HEK293 (cell line): ENCODE data around the gene PRCC.

Experiments used
- GLIS2 ChIP-seq: fragments of 450-650 bp; formaldehyde crosslinking; IDR thresholded peaks from 2 replicates; pipeline ENCODE4 v1.5.1; 2016; ENCODE audit warnings: missing biosample characterization, missing genetic modification characterization
- PRDM2 ChIP-seq: fragments of 450-650 bp; formaldehyde crosslinking; IDR thresholded peaks from 2 replicates; pipeline ENCODE4 v1.5.1; 2016; ENCODE audit warnings: missing biosample characterization, missing genetic modification characterization, borderline replicate concordance
- SALL2 ChIP-seq: fragments of 450-650 bp; formaldehyde crosslinking; IDR thresholded peaks from 2 replicates; pipeline ENCODE4 v1.5.0; 2017; ENCODE audit warnings: missing biosample characterization, mild to moderate bottlenecking, missing genetic modification characterization, borderline replicate concordance
- ZBTB11 ChIP-seq: fragments of 450-650 bp; formaldehyde crosslinking; conservative IDR thresholded peaks from 2 replicates; pipeline ENCODE4 v1.5.1; 2016; ENCODE audit warnings: low read depth, missing biosample characterization, missing genetic modification characterization
- ZFHX2 ChIP-seq: fragments of 450-650 bp; formaldehyde crosslinking; conservative IDR thresholded peaks from 2 replicates; pipeline ENCODE4 v1.5.1; 2016; ENCODE audit warnings: missing biosample characterization, missing genetic modification characterization
- ZFP37 ChIP-seq: fragments of 450-650 bp; formaldehyde crosslinking; IDR thresholded peaks from 2 replicates; pipeline ENCODE4 v1.5.1; 2016; ENCODE audit warnings: missing biosample characterization, missing genetic modification characterization
- ZNF133 ChIP-seq: fragments of 450-650 bp; formaldehyde crosslinking; IDR thresholded peaks from 2 replicates; pipeline ENCODE4 v1.5.1; 2016; ENCODE audit warnings: missing biosample characterization, missing genetic modification characterization
- ZNF140 ChIP-seq: fragments of 450-650 bp; formaldehyde crosslinking; IDR thresholded peaks from 2 replicates; pipeline ENCODE4 v1.5.1; 2016; ENCODE audit warnings: missing biosample characterization, missing genetic modification characterization
- ZNF174 ChIP-seq: fragments of 450-650 bp; formaldehyde crosslinking; IDR thresholded peaks from 2 replicates; pipeline ENCODE4 v1.5.0; 2017; ENCODE audit warnings: missing biosample characterization, mild to moderate bottlenecking, missing genetic modification characterization
- ZNF18 ChIP-seq: fragments of 450-650 bp; formaldehyde crosslinking; IDR thresholded peaks from 2 replicates; pipeline ENCODE4 v1.5.1; 2016; ENCODE audit warnings: missing biosample characterization, missing genetic modification characterization
- ZNF184 ChIP-seq: fragments of 450-650 bp; IDR thresholded peaks from 2 replicates; pipeline ENCODE4 v1.5.1; 2018; ENCODE audit warnings: missing biosample characterization, mild to moderate bottlenecking, missing genetic modification characterization
- ZNF19 ChIP-seq: fragments of 450-650 bp; formaldehyde crosslinking; IDR thresholded peaks from 2 replicates; pipeline ENCODE4; 2016; ENCODE audit warnings: missing biosample characterization, missing genetic modification characterization, low read depth
- ZNF211 ChIP-seq: fragments of 450-650 bp; formaldehyde crosslinking; IDR thresholded peaks from 2 replicates; pipeline ENCODE4 v1.5.1; 2016; ENCODE audit warnings: low read depth, missing biosample characterization, missing genetic modification characterization
- ZNF362 ChIP-seq: fragments of 450-650 bp; formaldehyde crosslinking; IDR thresholded peaks from 2 replicates; pipeline ENCODE4 v1.5.1; 2016; ENCODE audit warnings: missing biosample characterization, missing genetic modification characterization
- ZNF37A ChIP-seq: fragments of 450-650 bp; IDR thresholded peaks from 2 replicates; pipeline ENCODE4 v1.5.1; 2018; ENCODE audit warnings: missing biosample characterization, missing genetic modification characterization
- ZNF404 ChIP-seq: fragments of 450-650 bp; formaldehyde crosslinking; IDR thresholded peaks from 2 replicates; pipeline ENCODE4 v1.5.1; 2017; ENCODE audit warnings: missing biosample characterization, missing genetic modification characterization
- ZNF549 ChIP-seq: fragments of 450-650 bp; IDR thresholded peaks from 2 replicates; pipeline ENCODE4 v1.5.1; 2018; ENCODE audit warnings: missing biosample characterization, missing genetic modification characterization, mild to moderate bottlenecking, inconsistent platforms, moderate library complexity
- ZNF670 ChIP-seq: fragments of 450-650 bp; formaldehyde crosslinking; IDR thresholded peaks from 2 replicates; pipeline ENCODE4 v1.5.1; 2016; ENCODE audit warnings: missing biosample characterization, missing genetic modification characterization, low read depth
- ZNF830 ChIP-seq: fragments of 450-650 bp; IDR thresholded peaks from 2 replicates; pipeline ENCODE4 v1.5.0; 2018; ENCODE audit warnings: missing biosample characterization, missing genetic modification characterization, low read depth, mild to moderate bottlenecking, moderate library complexity
- ZSCAN5A ChIP-seq: fragments of 450-650 bp; formaldehyde crosslinking; IDR thresholded peaks from 2 replicates; pipeline ENCODE4 v1.5.1; 2016; ENCODE audit warnings: missing biosample characterization, missing genetic modification characterization
- ZXDB ChIP-seq: fragments of 450-650 bp; formaldehyde crosslinking; IDR thresholded peaks from 2 replicates; pipeline ENCODE4 v1.5.1; 2016; ENCODE audit warnings: missing biosample characterization, missing genetic modification characterization
- TF ChIP-seq, protein P1 (sequence below): fragments of 450-650 bp; formaldehyde crosslinking; IDR thresholded peaks from 2 replicates; pipeline ENCODE4 v1.5.1; 2016; ENCODE audit warnings: missing biosample characterization, missing genetic modification characterization

Gene PRCC

GRCh38 chr1:156725683-156726280 is 41.6 kb upstream of the PRCC start (continued):
- TF ChIP-seq PRDM2 (tag by site-specific recombination) (no peak), ZXDB (peak; percentile 41; the same call in 1 of the 2 replicates), ZNF133 (tag by site-specific recombination) (no peak), ZSCAN5A (no peak), SALL2 (tag by site-specific recombination) (no peak), ZNF830 (tag by site-specific recombination) (no peak), ZNF404 (tag by site-specific recombination) (no peak), ZNF37A (tag by site-specific recombination) (no peak), ZNF670 (tag by site-specific recombination) (no peak), ZNF549 (tag by site-specific recombination) (no peak), ZNF211 (tag by site-specific recombination) (no peak), ZFP37 (tag by site-specific recombination) (peak; percentile 91), ZBTB11 (peak; percentile 43; the same call in 1 of the 2 replicates), GLIS2 (tag by site-specific recombination) (no peak), ZNF184 (tag by site-specific recombination) (no peak), ZNF362 (tag by site-specific recombination) (no peak), ZNF19 (no peak), ZNF18 (tag by site-specific recombination) (no peak), ZFHX2 (tag by site-specific recombination) (no peak), ZNF140 (tag by site-specific recombination) (no peak), ZNF174 (no peak)
- TF ChIP-seq, protein P1, sequence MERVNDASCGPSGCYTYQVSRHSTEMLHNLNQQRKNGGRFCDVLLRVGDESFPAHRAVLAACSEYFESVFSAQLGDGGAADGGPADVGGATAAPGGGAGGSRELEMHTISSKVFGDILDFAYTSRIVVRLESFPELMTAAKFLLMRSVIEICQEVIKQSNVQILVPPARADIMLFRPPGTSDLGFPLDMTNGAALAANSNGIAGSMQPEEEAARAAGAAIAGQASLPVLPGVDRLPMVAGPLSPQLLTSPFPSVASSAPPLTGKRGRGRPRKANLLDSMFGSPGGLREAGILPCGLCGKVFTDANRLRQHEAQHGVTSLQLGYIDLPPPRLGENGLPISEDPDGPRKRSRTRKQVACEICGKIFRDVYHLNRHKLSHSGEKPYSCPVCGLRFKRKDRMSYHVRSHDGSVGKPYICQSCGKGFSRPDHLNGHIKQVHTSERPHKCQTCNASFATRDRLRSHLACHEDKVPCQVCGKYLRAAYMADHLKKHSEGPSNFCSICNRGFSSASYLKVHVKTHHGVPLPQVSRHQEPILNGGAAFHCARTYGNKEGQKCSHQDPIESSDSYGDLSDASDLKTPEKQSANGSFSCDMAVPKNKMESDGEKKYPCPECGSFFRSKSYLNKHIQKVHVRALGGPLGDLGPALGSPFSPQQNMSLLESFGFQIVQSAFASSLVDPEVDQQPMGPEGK (tag by site-specific recombination) = peak; percentile 34; the same call in 1 of the 2 replicates
